Transverse colon (tissue), 4 donors: ENCODE results near the gene ARHGAP22.

Source experiments
- CTCF ChIP-seq, 5 experiments: fragments of 200-600 bp in 3 of 5; fragments of 450-650 bp in 2 of 5; sonication (generic) in 3 of 5; IDR thresholded peaks; 1 replicate in 2 of 5; 2 replicates in 3 of 5; pipeline ENCODE4 v1.5.1; 2016 to 2017; ENCODE audit warnings: antibody characterized with exemption in 5 of 5, inconsistent platforms in 3 of 5, mild to moderate bottlenecking in 2 of 5, moderate library complexity in 1 of 5
- EP300 ChIP-seq: sonication (generic); formaldehyde crosslinking; IDR thresholded peaks from one replicate; pipeline ENCODE4 v1.6.1; 2017; ENCODE audit warnings: antibody characterized with exemption, low read depth
- POLR2A ChIP-seq: fragments of 450-650 bp; IDR thresholded peaks from one replicate; pipeline ENCODE4 v1.6.1; 2016; ENCODE audit warnings: antibody characterized with exemption, mild to moderate bottlenecking, moderate library complexity
- POLR2AphosphoS5 ChIP-seq, 3 donors: sonication (generic); formaldehyde crosslinking; IDR thresholded peaks; one replicate each; pipeline ENCODE4 v1.6.1; 2016; ENCODE audit warnings: antibody characterized with exemption in 3 of 3

GRCh38 chr10:48463318-48464003 is 141.4 kb downstream of the ARHGAP22 start:
- no peak for TF ChIP-seq CTCF (IDR thresholded peaks at IDR 0.05)
- TF ChIP-seq POLR2A = no peak
- TF ChIP-seq EP300 = no peak
- TF ChIP-seq POLR2AphosphoS5 (IDR thresholded peaks at IDR 0.05) = no peak
